OCI-LY1 (cell line): ENCODE measurements around the gene EPHB2.

Experiments
- H2AFZ ChIP-seq: fragments of 200-600 bp; sonication (generic), shearing (Covaris generic); 2 replicates; pipeline ENCODE4 v1.6.0; 2014; ENCODE audit warnings: antibody characterized with exemption, mild to moderate bottlenecking, low read length
- H3F3A ChIP-seq: fragments of 200-600 bp; sonication (generic), shearing (Covaris generic); 2 replicates; pipeline ENCODE4 v1.6.0; 2014; ENCODE audit warnings: mild to moderate bottlenecking, antibody characterized with exemption, low read length, moderate library complexity; ENCODE audit not compliant: insufficient read depth
- H3K27ac ChIP-seq: fragments of 200-600 bp; sonication (generic); 2 replicates; pipeline ENCODE4 v1.5.1; 2014; ENCODE audit warnings: low read length, mixed run types, mild to moderate bottlenecking, low read depth; ENCODE audit not compliant: poor library complexity, severe bottlenecking
- H3K27me3 ChIP-seq: fragments of 200-600 bp; sonication (generic); 2 replicates; pipeline ENCODE4 v1.6.0; 2014; ENCODE audit warnings: antibody characterized with exemption, mild to moderate bottlenecking, low read length, moderate library complexity; ENCODE audit not compliant: insufficient read depth
- H3K36me3 ChIP-seq: fragments of 200-600 bp; sonication (generic); 2 replicates; pipeline ENCODE4 v1.6.1; 2014; ENCODE audit warnings: mild to moderate bottlenecking, antibody characterized with exemption, low read length, moderate library complexity, mixed read lengths; ENCODE audit not compliant: insufficient read depth
- H3K4me1 ChIP-seq: fragments of 200-600 bp; sonication (generic); 2 replicates; pipeline ENCODE4 v1.5.1; 2014; ENCODE audit warnings: mild to moderate bottlenecking, low read length, moderate library complexity; ENCODE audit not compliant: insufficient read depth, severe bottlenecking
- H3K4me2 ChIP-seq: fragments of 200-600 bp; sonication (generic), shearing (Covaris generic); 2 replicates; pipeline ENCODE4 v1.6.1; 2014; ENCODE audit warnings: low read length
- H3K4me3 ChIP-seq: fragments of 200-600 bp; sonication (generic); 2 replicates; pipeline ENCODE4 v1.5.1; 2014; ENCODE audit warnings: low read length, low read depth, mild to moderate bottlenecking, mixed read lengths; ENCODE audit not compliant: poor library complexity, severe bottlenecking
- H3K79me2 ChIP-seq: fragments of 200-600 bp; shearing (Covaris generic); 2 replicates; pipeline ENCODE4 v1.6.1; 2016; ENCODE audit warnings: mixed run types, low read length, mixed read lengths; ENCODE audit not compliant: insufficient read depth
- H3K9ac ChIP-seq: fragments of 200-600 bp; sonication (generic), shearing (Covaris generic); 2 replicates; pipeline ENCODE4 v1.6.1; 2014; ENCODE audit warnings: mild to moderate bottlenecking, low read length, mixed read lengths
- H3K9me2 ChIP-seq: fragments of 200-600 bp; sonication (generic), shearing (Covaris generic); 2 replicates; pipeline ENCODE4 v1.6.1; 2014; ENCODE audit warnings: low read depth, mild to moderate bottlenecking, low read length, mixed read lengths
- H3K9me3 ChIP-seq: fragments of 200-600 bp; shearing (Covaris generic); 2 replicates; pipeline ENCODE4 v1.6.1; 2014; ENCODE audit warnings: low read length, mixed read lengths
- H4K20me1 ChIP-seq: fragments of 200-600 bp; sonication (generic), shearing (Covaris generic); 2 replicates; pipeline ENCODE4 v1.6.0; 2016; ENCODE audit warnings: mild to moderate bottlenecking, low read length; ENCODE audit not compliant: insufficient read depth
- CTCF ChIP-seq: fragments of 200-600 bp; sonication (generic), shearing (Covaris generic); IDR thresholded peaks from 2 replicates; pipeline ENCODE4 v1.5.1; 2017; ENCODE audit warnings: mild to moderate bottlenecking, antibody characterized with exemption, low read length, moderate library complexity, mixed read lengths
- EZH2 ChIP-seq: fragments of 200-600 bp; sonication (generic), shearing (Covaris generic); IDR thresholded peaks from 2 replicates; pipeline ENCODE4 v1.8.0; 2017; ENCODE audit warnings: borderline replicate concordance, mixed run types, mild to moderate bottlenecking, antibody characterized with exemption, low read length, moderate library complexity, mixed read lengths

Gene EPHB2

GRCh38 chr1:22920026-22920733 lies 209.5 kb downstream of the EPHB2 start:
- Histone ChIP-seq H3K36me3 (no peaks in the 10 kb centered on the region), H3K27me3 (no peaks in the 10 kb centered on the region), H3K9me2 (no peaks in the 10 kb centered on the region), H3F3A (no peaks in the 10 kb centered on the region), H3K4me2 (no peak overlapping the region), H3K79me2 (no peaks in the 10 kb centered on the region), H2AFZ (no peak overlapping the region), H3K4me1 (no peaks in the 10 kb centered on the region), H3K4me3 (no peak overlapping the region), H4K20me1 (no peaks in the 10 kb centered on the region), H3K9ac (no peak overlapping the region), H3K27ac (no peak overlapping the region), H3K9me3 (no peaks in the 10 kb centered on the region)
- TF ChIP-seq EZH2 (no peak), CTCF (no peak)

- TF ChIP-seq EZH2 (no peak), CTCF (no peak)
- no peaks in the 10 kb centered on the region for H3K79me2 ChIP-seq
- no peaks in the 10 kb centered on the region for H3K27me3 ChIP-seq
- no peaks in the 10 kb centered on the region for H3K36me3 ChIP-seq
- no peaks in the 10 kb centered on the region for H3K9me3 ChIP-seq
- no peak overlapping the region for H2AFZ ChIP-seq
- H3K4me1 ChIP-seq: no peaks in the 10 kb centered on the region
- no peak overlapping the region for H3K9ac ChIP-seq
- no peak overlapping the region for H3K4me3 ChIP-seq
- H3K9me2 ChIP-seq: no peaks in the 10 kb centered on the region
- H3F3A ChIP-seq: no peaks in the 10 kb centered on the region
- no peak overlapping the region for H3K4me2 ChIP-seq
- H4K20me1 ChIP-seq: no peaks in the 10 kb centered on the region
- no peak overlapping the region for H3K27ac ChIP-seq
Observed at GRCh38 chr1:22920734-22921451, 210.3 kb downstream of the EPHB2 start.

GRCh38 chr1:22921452-22922126 lies 210.9 kb downstream of the EPHB2 start:
- Histone ChIP-seq H4K20me1 (no peaks in the 10 kb centered on the region), H3K4me2 (no peak overlapping the region), H3K9ac (no peak overlapping the region), H3K9me3 (no peaks in the 10 kb centered on the region), H3F3A (no peaks in the 10 kb centered on the region), H3K27me3 (no peaks in the 10 kb centered on the region), H3K4me1 (no peaks in the 10 kb centered on the region), H3K4me3 (no peak overlapping the region), H3K79me2 (no peaks in the 10 kb centered on the region), H3K36me3 (no peaks in the 10 kb centered on the region), H2AFZ (no peak overlapping the region), H3K27ac (no peak overlapping the region), H3K9me2 (no peaks in the 10 kb centered on the region)
- TF ChIP-seq CTCF (no peak), EZH2 (no peak)
